Thyroid gland (tissue), 4 donors: Measurements from ENCODE around the gene VWC2L. TPM values are rescaled to one million over a fixed set of nuclear protein-coding genes. Genes with fewer than 3 reads are reported as not detected.

Source experiments
- DNase-seq, 2 donors: peaks; one replicate each; pipeline ENCODE4 v3.0.0-alpha.2; 2019
- H3K27ac ChIP-seq, 3 donors: fragments of 200-600 bp; sonication (generic); 1 replicate in 2 of 3; 2 replicates in 1 of 3; pipeline ENCODE4 v1.5.1; 2016 to 2019; ENCODE audit warnings: mild to moderate bottlenecking in 1 of 3, moderate library complexity in 1 of 3
- H3K27me3 ChIP-seq: fragments of 200-600 bp; sonication (generic); one replicate; pipeline ENCODE4 v1.5.1; 2019
- H3K36me3 ChIP-seq, 2 donors: fragments of 200-600 bp; sonication (generic); one replicate each; pipeline ENCODE4 v1.5.1; 2016 to 2019
- H3K4me1 ChIP-seq, 2 donors: fragments of 200-600 bp; sonication (generic); one replicate each; pipeline ENCODE4 v1.5.1; 2017 to 2019
- H3K4me3 ChIP-seq, 3 donors: fragments of 200-600 bp; sonication (generic); replicated peaks in 1 of 3; 1 replicate in 2 of 3; 2 replicates in 1 of 3; pipeline ENCODE4 v1.5.1; 2016; ENCODE audit warnings: mild to moderate bottlenecking in 1 of 3
- H3K9me3 ChIP-seq: fragments of 200-600 bp; sonication (generic); one replicate; pipeline ENCODE4 v1.5.1; 2017
- CTCF ChIP-seq, 6 experiments: fragments of 200-600 bp in 3 of 6; fragments of 450-650 bp in 3 of 6; sonication (generic) in 3 of 6; IDR thresholded peaks; one replicate each; pipeline ENCODE4 v1.5.1; 2016 to 2019; ENCODE audit warnings: antibody characterized with exemption in 6 of 6, mild to moderate bottlenecking in 2 of 6, inconsistent platforms in 1 of 6, moderate library complexity in 1 of 6
- POLR2A ChIP-seq, 2 donors: fragments of 450-650 bp; IDR thresholded peaks; one replicate each; pipeline ENCODE4 v1.6.1; 2017; ENCODE audit warnings: antibody characterized with exemption in 2 of 2, mild to moderate bottlenecking in 2 of 2, moderate library complexity in 1 of 2
- WGBS, 2 donors: methylation state at CpG; one replicate each; pipeline ENCODE4 v1.1.5; 2017; 5-methylcytosine and 5-hydroxymethylcytosine counted together
- intact Hi-C: fragments of 100-400 bp; cut with DNase I; formaldehyde crosslinking; loops from one replicate; pipeline ENCODE4 v1.15.1; 2023
- total RNA-seq, 4 donors: library from RNA; depleted of rRNA; stranded (reverse); fragments of >200 nt; gene quantifications; one replicate each; pipeline ENCODE4 v1.2.3, GENCODE V29; 2016

VWC2L gene
- total RNA-seq: not detected

GRCh38 chr2:214410918-214411554, at the start of gene VWC2L:
TSS of gene VWC2L (plus strand) at chr2:214411054. CDS start at chr2:214414194, 3,140 bp downstream.
- 10 to 12% methylated on average over 19 of the region's 19 CpGs for WGBS, 2 donors
- no peaks in the 10 kb centered on the region for H3K27me3 ChIP-seq
- peak; percentile 42 to 69 for DNase-seq
- no peak within 1 kb of the TSS for H3K4me3 ChIP-seq
- H3K9me3 ChIP-seq: no peaks in the 10 kb centered on the region
- no peak within 1 kb of the TSS for H3K27ac ChIP-seq
- H3K36me3 ChIP-seq: no peaks in the 10 kb centered on the region
- no peaks in the 10 kb centered on the region for H3K4me1 ChIP-seq
- TF ChIP-seq POLR2A (IDR thresholded peaks at IDR 0.05): no peak
- TF ChIP-seq CTCF (IDR thresholded peaks at IDR 0.05): no peak
- intact Hi-C loops: no loop called here

- WGBS, 2 donors: 85 to 89% methylated on average over 4 of the region's 4 CpGs
- Histone ChIP-seq H3K36me3 (no peaks in the 10 kb centered on the region), H3K9me3 (no peaks in the 10 kb centered on the region), H3K4me3 (no peak overlapping the region), H3K4me1 (no peaks in the 10 kb centered on the region), H3K27me3 (no peaks in the 10 kb centered on the region), H3K27ac (no peak overlapping the region)
- DNase-seq: no peak
- intact Hi-C loops: no loop called here
- TF ChIP-seq CTCF (IDR thresholded peaks at IDR 0.05): no peak
These were observed 49.7 kb upstream of the VWC2L start for GRCh38 chr2:214361116-214361515.

- Histone ChIP-seq H3K36me3 (no peaks in the 10 kb centered on the region), H3K4me3 (no peak overlapping the region), H3K27ac (no peak overlapping the region), H3K4me1 (no peaks in the 10 kb centered on the region), H3K9me3 (no peaks in the 10 kb centered on the region), H3K27me3 (no peaks in the 10 kb centered on the region)
- intact Hi-C loops: no loop called here
- no peak for TF ChIP-seq CTCF (IDR thresholded peaks at IDR 0.05)
- DNase-seq: no peak
- 93 to 97% methylated on average over 1 of the region's 1 CpG for WGBS, 2 donors
These were observed 45.3 kb upstream of the VWC2L start for GRCh38 chr2:214365549-214365948.

- H3K4me3 ChIP-seq: no peak overlapping the region
- no peaks in the 10 kb centered on the region for H3K9me3 ChIP-seq
- intact Hi-C loops: no loop called here
- DNase-seq: no peak
- H3K27me3 ChIP-seq: no peaks in the 10 kb centered on the region
- no peaks in the 10 kb centered on the region for H3K36me3 ChIP-seq
- TF ChIP-seq CTCF (IDR thresholded peaks at IDR 0.05): no peak
- TF ChIP-seq POLR2A (IDR thresholded peaks at IDR 0.05): no peak
- no peaks in the 10 kb centered on the region for H3K4me1 ChIP-seq
- 70 to 80% methylated on average over 3 of the region's 3 CpGs for WGBS, 2 donors
- H3K27ac ChIP-seq: no peak overlapping the region
These were observed 43.7 kb upstream of the VWC2L start for GRCh38 chr2:214367171-214367570.

GRCh38 chr2:214376618-214377285, 34.1 kb upstream of the VWC2L start:
- TF ChIP-seq POLR2A (IDR thresholded peaks at IDR 0.05): no peak
- no peak for TF ChIP-seq CTCF (IDR thresholded peaks at IDR 0.05)
- H3K27ac ChIP-seq: no peak overlapping the region
- no peaks in the 10 kb centered on the region for H3K9me3 ChIP-seq
- no peaks in the 10 kb centered on the region for H3K4me1 ChIP-seq
- no peaks in the 10 kb centered on the region for H3K36me3 ChIP-seq
- no peak overlapping the region for H3K4me3 ChIP-seq
- DNase-seq: no peak
- H3K27me3 ChIP-seq: no peaks in the 10 kb centered on the region
- intact Hi-C loops: no loop called here
- WGBS, 2 donors: 85 to 88% methylated on average over 7 of the region's 7 CpGs
